DMS 273 (cell line): ENCODE results near the gene NF2.

Experiments used
- DNase-seq: peaks from one replicate; lab custom pipeline; 2025; ENCODE audit not compliant: unreplicated experiment; lab: John Stamatoyannopoulos, UW

Gene NF2

DNA sequence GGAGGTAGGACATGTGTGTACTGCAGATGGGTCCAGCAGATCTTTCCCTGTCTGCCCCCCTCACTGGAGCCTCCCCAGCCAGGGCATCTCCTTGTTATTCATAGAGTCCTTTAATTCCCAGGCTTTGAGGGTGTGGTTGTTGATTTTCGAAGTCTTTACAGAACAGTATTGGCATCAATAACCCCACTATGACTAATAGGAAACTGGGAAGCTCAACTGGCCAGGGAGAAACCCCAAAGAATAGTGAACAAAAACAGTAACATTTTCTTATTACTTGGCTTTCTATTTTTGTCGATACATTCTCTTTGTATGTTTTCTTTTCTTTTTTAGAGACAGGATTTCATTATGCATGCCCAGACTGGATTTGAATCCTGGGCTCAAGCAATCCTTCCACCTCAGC, 57.9 kb downstream of the NF2 start:
- no peak for DNase-seq

DNA sequence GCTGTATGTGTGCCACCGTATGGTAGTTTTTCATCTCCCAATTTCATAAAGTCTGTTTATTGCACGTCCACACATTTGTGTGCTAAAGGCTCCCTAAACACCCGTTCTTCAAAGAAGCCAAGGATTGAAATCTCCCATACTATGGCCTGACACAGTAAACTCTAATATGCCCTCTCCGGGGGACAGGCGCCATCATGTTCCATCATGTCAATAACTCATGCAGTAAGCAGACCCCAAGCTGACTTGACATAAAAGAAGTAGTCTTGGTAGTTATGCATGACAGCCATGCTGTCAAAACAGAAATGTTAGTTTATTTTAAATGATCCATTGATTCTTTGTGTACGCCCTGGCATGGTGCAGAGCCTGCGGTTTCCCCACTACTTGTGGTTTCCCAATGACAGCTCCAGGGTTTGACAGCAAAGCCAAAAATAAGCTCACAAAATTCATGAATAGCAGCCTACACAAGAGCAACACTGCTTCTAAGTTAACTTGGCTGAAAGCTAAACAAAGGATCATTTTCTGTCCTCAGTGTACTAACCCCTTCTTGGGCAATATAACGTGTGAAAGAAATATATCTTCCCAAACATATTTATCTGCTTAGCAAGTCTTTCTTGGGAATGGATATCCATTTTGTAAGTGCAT, 59.9 kb downstream of the NF2 start:
- no peak for DNase-seq

DNA sequence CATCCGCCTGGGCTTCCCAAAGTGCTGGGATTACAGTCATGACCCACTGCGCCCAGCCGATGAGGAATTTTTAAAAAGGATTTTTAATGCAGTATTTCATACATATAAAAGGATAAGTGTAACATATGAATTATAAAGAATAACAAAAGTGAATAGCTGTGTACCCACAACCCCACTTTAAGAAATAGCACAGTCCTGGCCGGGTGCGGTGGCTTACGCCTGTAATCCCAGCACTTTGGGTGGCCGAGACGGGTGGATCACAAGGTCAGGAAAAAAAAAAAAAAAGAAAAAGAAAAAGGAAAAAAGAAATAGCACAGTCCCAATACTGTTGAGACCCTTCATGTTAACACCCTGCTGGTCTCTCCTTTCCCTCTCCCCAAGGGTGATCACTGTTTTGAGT, 62.1 kb downstream of the NF2 start:
- no peak for DNase-seq

DNA sequence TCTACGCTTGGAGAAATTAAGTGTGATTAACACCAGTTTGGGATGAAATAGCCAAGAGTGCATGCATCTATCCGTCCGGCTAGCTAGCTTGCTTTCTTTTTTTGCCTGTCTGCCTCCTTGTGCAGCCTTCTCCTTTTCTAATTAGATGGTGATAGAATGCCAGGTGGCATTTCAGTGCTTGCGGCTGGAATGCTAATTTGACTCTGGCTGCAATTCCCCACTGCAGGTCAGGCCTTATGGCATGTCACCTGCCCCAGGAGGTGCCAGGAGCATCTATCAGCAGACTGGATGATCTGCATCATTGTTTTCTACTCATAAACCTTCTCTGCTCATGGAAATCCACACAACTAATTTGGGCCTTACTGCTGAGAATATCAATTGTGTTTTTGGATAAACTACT, 65.2 kb downstream of the NF2 start:
- DNase-seq = no peak

DNA sequence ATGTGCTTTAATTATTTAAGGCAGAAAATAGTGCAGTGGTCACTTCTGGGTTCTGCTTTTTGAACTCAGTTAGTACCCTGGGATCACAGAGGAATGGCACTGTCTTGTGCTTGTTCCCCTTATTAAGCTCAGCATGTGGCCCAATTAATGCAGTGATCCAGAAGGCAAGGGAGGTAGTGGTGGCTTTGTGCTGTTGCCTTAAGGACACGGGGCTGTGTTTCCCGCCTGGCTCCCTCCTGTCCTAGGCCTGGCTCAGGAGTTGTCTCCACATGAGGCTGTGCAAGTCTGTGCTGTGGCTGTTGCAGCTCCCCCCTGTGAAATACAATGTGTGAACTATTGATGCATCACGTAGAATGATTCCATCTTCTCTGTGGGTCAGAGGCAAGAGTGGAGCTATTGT, 67.2 kb downstream of the NF2 start:
- peak; percentile 11 for DNase-seq

DNA sequence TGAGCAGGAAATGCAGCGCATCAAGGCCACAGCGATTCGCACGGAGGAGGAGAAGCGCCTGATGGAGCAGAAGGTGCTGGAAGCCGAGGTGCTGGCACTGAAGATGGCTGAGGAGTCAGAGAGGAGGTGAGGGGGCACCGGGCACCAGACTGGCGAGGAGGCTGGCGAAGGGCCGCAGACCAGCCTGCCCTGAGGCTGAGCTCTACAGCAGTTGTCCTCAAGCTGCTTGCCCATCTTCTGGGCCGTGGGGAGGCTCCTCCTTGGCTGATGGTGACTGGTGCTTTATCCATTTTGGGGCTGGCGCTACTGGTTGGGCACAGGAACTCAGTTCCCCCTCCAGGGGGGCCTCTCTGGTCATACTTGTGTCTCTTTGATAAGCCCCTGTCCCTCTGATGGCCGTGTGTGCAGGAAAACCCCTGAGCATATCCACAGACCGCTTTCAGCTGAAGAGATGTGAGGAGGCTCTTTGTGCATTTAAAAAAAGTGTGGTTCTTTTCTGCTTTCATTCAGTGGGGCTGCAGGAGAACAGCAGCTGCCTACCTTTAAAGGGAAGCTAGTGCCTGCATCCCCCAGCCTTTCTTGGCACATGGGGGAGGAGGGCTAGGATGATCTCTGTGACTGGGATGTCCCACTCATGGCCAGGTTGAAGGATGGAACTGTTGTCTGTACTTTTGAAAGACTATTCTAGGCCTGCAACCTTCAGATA, 70.1 kb downstream of the NF2 start:
- no peak for DNase-seq

DNA sequence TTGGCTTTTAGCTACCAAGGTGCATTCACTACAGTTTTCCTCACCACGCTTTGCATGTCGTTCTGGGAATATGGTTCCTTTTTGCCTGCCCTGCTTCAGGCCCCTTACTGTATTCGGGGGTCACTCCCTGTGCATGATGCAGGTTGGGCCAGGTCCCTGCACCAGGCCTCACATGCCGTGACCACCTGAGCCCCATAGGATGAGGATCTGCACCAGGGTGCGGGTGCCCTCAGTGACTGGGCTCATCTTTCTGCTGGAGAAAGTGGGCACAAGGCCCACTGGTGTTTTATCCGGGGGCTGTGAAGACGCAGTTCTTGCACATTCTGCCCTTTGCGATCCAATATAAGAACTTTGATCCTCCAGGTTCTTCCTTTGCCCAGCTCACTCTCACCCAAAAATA, 70.7 kb downstream of the NF2 start:
- no peak for DNase-seq

DNA sequence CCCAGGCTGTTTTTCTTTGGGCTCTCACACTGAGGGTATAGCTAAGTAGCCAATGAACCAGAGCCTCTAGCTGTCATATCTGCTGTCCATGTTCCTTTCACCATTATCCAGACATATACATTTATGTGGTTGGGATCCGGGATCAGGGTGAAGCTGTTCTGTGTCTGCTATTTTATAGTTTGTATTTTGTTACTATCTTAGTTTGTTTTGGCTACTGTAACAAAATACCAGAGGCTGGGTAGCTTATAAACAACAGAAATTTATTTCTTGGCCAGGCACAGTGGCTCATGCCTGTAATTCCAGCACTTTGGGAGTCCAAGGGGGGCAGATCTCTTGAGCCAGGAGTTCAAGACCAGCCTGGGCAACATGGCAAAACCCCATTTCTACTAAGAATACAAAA, 75.9 kb downstream of the NF2 start:
- no peak for DNase-seq

DNA sequence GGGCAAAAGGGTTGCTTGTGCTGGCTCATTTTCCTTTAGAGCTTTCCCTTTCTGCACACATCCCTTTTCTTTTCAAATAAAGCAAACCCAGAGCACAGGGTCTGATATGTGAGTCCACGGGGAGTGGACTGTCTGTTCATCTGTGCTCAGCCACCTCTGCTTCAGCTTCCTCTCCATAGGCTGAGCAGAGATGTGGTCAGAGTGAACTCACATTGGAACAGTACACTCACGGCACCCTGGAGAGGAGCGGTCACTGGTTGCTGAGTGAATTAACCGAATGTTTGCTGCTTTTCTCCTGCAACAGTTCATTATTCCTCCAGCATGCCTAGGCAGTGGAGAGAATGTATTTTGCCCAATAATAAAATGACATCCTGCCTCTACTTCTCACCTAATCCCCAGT, 80.1 kb downstream of the NF2 start:
- no peak for DNase-seq

DNA sequence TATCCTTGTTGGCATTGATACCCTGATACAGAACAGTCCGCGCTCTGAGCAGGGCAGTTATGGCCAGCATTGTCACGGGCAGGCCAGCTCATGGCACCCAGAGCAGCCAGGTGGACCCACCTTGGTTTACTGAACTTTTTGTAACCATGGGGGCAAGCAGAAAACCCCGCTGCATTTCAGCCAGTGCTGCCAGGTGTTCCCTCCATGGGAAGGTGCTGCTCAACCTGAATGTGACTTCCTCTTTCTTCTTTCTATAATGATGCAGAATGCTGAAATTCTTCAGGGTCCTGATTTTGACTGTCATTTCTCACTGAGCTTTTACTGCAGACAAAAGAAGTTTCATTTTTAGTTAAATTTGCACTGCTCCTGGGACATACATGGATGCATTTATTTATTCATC, 80.8 kb downstream of the NF2 start:
- no peak for DNase-seq

DNA sequence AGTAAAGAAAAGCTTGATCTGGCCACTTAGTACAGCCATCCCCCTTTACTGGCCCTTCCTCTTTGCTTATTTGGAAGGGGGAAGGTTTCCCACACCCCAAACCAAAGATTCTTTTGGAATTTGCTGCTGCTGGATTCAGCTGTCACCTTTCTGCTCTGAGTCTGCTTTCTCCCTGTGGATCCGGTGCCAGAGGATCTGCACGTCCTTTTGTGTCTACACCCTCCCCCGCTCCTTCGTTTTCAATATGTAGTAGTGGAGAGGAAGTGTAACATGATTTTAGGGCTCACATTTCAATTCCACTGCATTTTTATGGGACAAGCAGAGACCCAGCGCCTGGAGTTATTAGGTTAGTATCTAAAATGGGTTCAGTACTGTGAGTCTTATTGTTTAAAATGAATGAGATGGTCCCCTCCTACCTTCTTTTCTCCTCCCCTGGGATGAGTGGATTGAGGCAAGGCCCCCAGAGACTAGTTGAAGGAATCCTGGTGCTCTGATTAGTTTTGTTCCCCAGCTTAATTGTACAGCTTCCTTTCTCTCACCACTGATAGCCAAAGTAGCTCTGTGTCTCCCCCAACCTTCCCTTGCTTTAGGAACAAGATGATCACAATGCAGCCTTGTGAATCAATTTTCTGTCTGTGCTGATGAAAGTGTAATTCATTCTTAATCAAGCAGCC, 85.9 kb downstream of the NF2 start:
- no peak for DNase-seq

DNA sequence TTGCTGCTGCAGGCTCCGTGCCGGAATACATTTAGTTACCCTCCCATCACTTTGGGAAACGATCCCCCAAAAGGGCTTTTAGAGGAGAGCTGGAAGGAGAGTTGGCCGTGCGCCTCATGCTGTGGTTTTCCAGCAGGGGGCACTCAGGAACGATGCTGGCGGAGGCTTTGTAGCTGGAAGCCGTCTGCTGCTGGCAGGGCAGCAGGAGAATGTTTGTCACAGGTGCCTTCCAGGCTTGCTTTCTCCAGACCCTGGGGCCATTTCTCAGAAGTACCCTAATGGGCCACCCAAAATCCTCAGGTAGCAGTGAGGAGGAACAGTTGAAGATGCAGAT, 86.4 kb downstream of the NF2 start:
- peak; percentile 75 for DNase-seq

DNA sequence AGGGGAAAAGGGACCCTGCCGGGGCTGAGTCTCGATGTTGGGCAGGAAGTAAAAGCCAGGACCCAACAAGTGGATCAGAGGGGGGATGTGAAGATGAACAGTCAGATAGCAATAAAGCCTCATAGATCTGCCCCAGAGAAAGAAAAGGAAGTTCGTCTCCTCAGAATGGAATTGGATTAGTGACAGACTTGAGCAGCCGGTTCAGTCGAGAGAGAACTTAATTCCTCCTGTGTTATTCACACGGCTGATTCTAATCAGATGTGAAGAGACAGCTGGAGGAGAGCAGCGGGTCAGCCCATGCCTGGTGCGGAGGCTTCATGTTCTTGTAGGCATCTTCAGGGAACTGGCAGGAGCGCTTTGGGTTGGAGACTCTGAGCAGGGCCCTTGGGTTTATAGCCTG, 87.0 kb downstream of the NF2 start:
- DNase-seq = peak; percentile 76

DNA sequence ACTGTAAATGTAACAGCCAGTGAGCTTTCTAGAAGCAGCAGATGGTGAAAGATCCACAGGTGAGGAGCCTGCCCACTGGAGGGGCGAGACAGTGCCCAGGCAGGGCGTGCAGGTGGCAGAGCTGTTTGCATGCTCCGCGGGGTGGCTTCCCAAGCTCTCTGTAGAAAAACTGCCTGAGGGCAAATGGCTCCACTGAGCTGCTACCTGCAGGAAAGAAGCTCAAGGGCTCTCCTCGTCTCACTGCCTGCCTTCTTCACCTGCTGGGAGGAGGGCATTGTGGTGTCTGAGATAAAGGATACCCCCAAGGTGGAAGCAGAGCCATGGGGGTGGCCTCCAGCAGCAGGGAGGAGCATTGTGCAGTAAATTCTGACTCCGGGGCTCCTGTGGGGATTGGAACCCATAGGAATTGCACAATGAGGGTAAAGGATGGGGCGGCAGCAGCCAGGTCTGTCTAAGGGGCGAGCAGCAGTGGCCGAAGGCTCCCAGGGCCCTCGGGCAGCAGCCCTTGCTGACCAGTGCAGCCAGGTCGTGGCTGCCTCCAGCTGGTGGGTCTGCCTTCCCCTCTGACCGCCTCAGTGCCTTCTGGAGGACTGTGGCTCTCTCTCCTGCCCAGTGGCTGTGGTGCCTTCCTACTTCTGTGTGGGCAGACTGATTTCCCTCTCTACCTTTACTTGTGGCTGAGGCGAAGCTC, 88.3 kb downstream of the NF2 start:
- no peak for DNase-seq

DNA sequence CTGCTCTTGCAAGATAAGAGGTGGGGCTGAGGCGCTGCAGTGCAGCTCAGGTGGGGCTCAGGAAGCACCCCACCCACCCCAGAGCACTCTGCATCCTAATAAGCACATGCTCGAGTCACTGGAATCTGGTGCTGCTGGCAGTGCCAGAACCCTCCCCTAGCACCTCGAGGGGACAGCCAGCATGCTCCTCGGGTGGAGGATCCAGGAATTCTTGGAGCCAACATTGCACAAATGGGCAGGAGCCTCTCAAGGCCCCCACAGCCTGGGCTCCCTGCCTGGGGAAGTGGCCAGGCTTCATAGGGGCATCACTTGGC, 88.9 kb downstream of the NF2 start:
- DNase-seq = no peak

DNA sequence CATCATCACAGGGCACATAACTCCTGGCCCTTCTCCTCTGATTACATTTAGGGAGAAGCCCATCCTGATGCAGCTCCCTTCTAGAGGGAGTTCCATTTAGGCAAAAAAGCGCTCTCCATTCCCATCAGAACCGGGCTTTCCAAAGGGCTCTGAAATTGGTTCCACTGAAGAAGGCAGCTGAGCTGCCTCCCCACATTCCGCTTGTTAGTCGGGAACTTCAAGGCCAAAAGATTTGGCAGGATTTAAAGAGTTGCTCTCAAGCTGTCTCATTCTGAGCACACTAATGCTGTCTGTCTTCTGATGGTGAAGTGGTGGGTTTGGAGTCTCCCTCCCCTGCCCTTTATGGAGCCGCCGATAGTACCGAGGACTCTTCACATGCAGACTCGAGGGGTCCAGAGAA, 89.7 kb downstream of the NF2 start:
- peak; percentile 46 for DNase-seq

DNA sequence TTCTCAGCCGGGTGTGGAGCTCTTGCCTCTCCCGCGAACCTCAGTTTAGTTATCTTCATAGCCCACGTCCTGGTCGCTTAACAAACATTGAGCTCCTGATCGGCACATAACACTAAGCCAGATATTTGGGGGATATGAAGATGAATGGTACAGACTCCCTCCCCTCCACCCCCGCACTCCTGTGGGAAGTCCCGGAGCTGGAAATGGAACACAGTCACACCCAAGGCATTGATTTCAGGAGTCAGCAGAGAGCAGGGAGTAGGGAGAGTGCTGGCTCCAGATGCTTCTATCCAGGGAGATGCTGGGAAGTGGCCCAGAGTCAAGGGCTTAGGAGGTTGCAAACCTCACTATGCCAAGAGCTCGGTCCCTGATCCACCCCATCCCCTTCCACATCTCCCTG, 90.2 kb downstream of the NF2 start:
- DNase-seq = peak; percentile 38

DNA sequence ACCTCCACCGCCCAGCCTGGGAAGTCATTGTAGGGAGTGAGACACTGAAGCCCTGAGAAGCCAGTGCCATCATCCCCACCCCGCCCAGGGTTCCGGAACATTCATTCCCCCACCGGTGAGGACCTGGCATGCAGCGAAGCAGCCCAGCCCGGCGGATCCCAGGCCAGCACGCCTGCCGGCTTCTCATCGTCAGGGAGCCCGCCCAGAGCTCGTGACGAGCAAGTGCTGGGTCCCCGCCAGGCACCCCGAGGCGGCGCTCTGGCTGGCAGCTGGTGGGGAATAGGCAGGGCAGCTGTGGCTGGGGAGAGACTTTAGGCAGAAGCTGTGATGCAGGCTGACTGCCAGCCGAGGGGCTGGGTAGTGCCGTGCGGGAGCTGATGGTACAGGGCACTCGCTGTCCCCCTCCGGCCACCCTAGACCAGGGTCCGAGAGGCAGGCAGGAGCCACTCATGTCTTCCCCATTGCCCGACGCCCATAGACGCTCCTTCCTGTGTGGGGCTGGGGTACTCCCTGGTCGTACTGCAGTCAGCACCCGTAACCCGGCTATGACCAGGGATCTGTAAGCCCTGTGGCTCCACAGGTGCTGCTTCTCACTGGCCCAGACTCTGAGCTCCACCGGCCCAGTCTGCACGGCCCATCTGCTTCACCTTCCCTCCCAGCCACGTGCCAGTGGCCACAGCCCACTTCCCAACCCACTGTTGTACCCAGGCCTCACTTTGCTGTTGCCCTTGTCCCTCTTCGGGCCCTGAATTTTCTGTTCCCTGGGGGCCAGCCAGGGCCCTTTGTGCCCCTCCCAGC, 91.9 kb downstream of the NF2 start:
- DNase-seq = peak; percentile 96

DNA sequence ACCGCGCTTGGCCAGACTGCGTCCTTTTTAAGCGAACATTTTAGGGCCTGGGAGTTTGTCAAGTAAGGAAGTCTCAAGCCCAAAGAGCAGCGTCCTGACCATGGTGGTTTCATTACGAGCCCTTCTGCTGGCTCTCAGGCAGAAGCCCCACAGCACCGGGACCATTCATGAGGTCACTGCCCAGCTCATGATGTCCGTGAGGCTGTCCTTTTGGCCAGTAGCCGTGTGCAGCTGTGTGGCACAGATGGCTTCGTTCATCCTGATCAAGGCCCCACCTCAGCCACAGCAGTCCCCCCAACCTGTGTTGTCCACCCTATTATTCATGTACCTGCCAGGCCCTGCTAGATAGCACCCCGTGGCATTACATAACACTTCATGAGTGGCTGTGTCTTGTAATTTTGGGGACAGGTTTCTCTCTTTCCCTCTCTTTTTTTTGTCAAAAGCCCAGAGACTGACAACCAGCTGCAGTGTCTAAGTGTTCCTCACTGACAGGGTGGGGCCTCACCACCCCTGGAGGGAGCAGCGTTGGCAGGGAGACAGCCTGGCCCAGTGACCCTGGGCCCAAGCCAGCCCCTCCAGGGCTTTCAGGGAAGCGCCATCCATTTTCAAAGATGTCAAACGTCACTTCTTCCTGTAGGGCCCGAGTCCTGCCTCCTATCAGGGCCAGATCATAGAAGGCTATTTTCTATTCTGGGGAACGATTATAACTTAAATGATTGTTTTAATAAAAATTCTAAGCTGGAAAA, 94.6 kb downstream of the NF2 start:
- DNase-seq = no peak

DNA sequence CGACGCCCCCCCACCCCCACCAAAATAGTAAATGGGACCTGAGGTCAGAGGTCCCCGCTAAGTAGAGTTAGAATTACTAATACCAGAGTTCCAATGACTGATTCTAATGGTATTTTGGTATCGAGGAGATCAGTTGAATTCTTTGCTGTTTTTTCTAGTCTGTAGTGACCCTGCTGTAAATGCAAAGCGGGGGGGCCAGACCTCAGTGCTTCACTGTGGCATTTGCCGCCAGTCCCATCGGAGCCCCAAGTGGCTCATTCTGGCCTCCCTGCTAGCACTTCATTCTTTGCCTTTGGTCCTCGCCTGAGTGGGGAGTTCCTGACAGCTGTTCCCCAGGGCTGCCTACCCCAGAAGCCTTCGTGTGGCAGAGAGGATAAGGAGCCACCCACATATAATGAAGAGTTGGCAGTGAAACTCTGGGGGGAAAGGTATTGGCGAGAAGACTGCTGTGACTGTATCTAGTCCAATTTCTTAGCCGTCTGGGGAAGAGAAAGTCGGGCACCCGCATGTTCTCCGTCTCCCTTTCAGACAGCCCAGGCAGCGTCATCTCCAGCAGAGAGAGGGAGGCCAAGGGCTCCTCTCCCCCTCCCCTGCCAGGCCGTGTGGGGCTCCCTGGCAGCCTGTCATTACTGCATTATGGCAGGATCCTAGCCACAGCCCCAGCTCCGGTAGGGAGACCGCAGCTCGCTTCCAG, 96.9 kb downstream of the NF2 start:
- peak; percentile 68 for DNase-seq
